HepG2 (cell line): ENCODE measurements around the gene TECTA. TPM values are rescaled to one million over a fixed set of nuclear protein-coding genes. Genes with fewer than 3 reads are reported as not detected.

Experiments used
- ATAC-seq: fragments of 200-7000 bp; cut with Tn5 transposase; 3 replicates; pipeline ENCODE4 v1.9.1; 2020; ENCODE audit warnings: mild to moderate bottlenecking, moderate library complexity
- BruUV-seq: library from RNA; stranded (reverse); fragments of 400-500 nt; replicated peaks from 2 replicates; lab custom pipeline; 2021; lab: Mats Ljungman, UMichigan
- CTCF ChIA-PET: fragments of 300-600 bp; formaldehyde crosslinking; extraction: SDS; loops from one replicate; lab custom pipeline; 2021; ENCODE audit warnings: low total read pairs, inconsistent platforms, low intra/inter-chr PET ratio; lab: Yijun Ruan, JAX
- POLR2A ChIA-PET: fragments of 350-600 bp; sonication (Branson Sonifier 250); formaldehyde crosslinking; loops from one replicate; lab custom pipeline; 2020; ENCODE audit warnings: antibody characterized with exemption, inconsistent platforms; lab: Yijun Ruan, JAX
- DNase-seq: peaks from one replicate; pipeline ENCODE4 v3.0.0-alpha.2; 2015; ENCODE audit warnings: low spot score
- FAIRE-seq: peaks from 3 replicates; lab custom pipeline; 2011; peaks lifted over from hg19 to GRCh38; lab: Jason Lieb, UNC
- H2AFZ ChIP-seq: one replicate; pipeline ENCODE4 v1.6.1; 2011; ENCODE audit warnings: low read length, inconsistent platforms
- H3K27ac ChIP-seq: fragments of 300-600 bp; 3 replicates; pipeline ENCODE4 v1.8.0; 2011; ENCODE audit warnings: mixed run types, mild to moderate bottlenecking, mixed read lengths, low read length, inconsistent platforms; ENCODE audit not compliant: insufficient read depth; ENCODE audit errors: extremely low read length
- H3K27me3 ChIP-seq, 2 experiments: fragments of 200-600 bp in 1 of 2; 2 replicates in 1 of 2; 3 replicates in 1 of 2; pipeline versions ENCODE4 v1.6.0 to v1.8.0; 2011; ENCODE audit warnings: low read length in 2 of 2, mild to moderate bottlenecking in 2 of 2, moderate library complexity in 2 of 2, inconsistent platforms in 1 of 2; ENCODE audit not compliant: insufficient read depth in 2 of 2, control insufficient read depth in 1 of 2
- H3K36me3 ChIP-seq, 2 experiments: fragments of 200-600 bp in 1 of 2; replicated peaks in 1 of 2; 2 replicates in 1 of 2; 3 replicates in 1 of 2; pipeline versions ENCODE4 v1.5.1 to v1.8.0; 2011; ENCODE audit warnings: low read length in 2 of 2, inconsistent platforms in 1 of 2; ENCODE audit not compliant: insufficient read depth in 2 of 2, control insufficient read depth in 1 of 2
- H3K4me1 ChIP-seq: 2 replicates; pipeline ENCODE4 v1.5.1; 2012; ENCODE audit warnings: low read length, inconsistent platforms; ENCODE audit not compliant: insufficient read depth
- H3K4me2 ChIP-seq: 2 replicates; pipeline ENCODE4 v1.6.0; 2011; ENCODE audit warnings: low read depth, low read length, inconsistent platforms
- H3K4me3 ChIP-seq, 3 experiments: fragments of 200-600 bp in 1 of 3; sonication (generic), shearing (Covaris generic) in 1 of 3; replicated peaks in 1 of 3; 2 replicates each; pipeline ENCODE4 v1.5.1; 2011 to 2016; ENCODE audit warnings: low read length in 3 of 3, inconsistent platforms in 2 of 3, low read depth in 2 of 3, mild to moderate bottlenecking in 2 of 3, control low read depth in 1 of 3, mixed read lengths in 1 of 3; ENCODE audit not compliant: insufficient read depth in 1 of 3
- H3K79me2 ChIP-seq: one replicate; pipeline ENCODE4 v1.6.1; 2011; ENCODE audit warnings: low read length, inconsistent platforms; ENCODE audit not compliant: insufficient read depth
- H3K9ac ChIP-seq: 2 replicates; pipeline ENCODE4 v1.6.0; 2011; ENCODE audit warnings: mild to moderate bottlenecking, low read depth, low read length, inconsistent platforms; ENCODE audit not compliant: insufficient read depth
- H3K9me3 ChIP-seq: 2 replicates; pipeline ENCODE4 v1.5.1; 2012; ENCODE audit warnings: mild to moderate bottlenecking, low read length
- H4K20me1 ChIP-seq: 2 replicates; pipeline ENCODE4 v1.6.0; 2011; ENCODE audit warnings: inconsistent platforms, mild to moderate bottlenecking, low read length, moderate library complexity; ENCODE audit not compliant: insufficient read depth
- CENPBD1 ChIP-seq: sonication (generic); formaldehyde crosslinking; IDR thresholded peaks from 2 replicates; pipeline ENCODE4 v1.8.0; 2022; ENCODE audit warnings: missing genetic modification reagents, low read depth, mild to moderate bottlenecking, borderline replicate concordance
- IKZF5 ChIP-seq: IDR thresholded peaks from 2 replicates; pipeline ENCODE4 v1.6.1; 2018; ENCODE audit warnings: missing genetic modification reagents, mild to moderate bottlenecking, missing compliant biosample characterization
- KDM2A ChIP-seq: sonication (generic); formaldehyde crosslinking; IDR thresholded peaks from 2 replicates; pipeline ENCODE4 v1.4.0; 2020; ENCODE audit warnings: low read depth, missing genetic modification reagents, borderline replicate concordance
- ONECUT2 ChIP-seq: sonication (generic); formaldehyde crosslinking; IDR thresholded peaks from 2 replicates; pipeline ENCODE4 v1.4.0; 2020; ENCODE audit warnings: missing genetic modification reagents
- POLR2AphosphoS2 ChIP-seq: IDR thresholded peaks from 2 replicates; pipeline ENCODE4 v1.6.1; 2011; ENCODE audit warnings: low read depth, low read length, improper control_type of control experiment
- SAP130 ChIP-seq: IDR thresholded peaks from 2 replicates; pipeline ENCODE4 v1.6.1; 2016; ENCODE audit warnings: low read depth
- SIN3B ChIP-seq: fragments of 150-350 bp; IDR thresholded peaks from 2 replicates; pipeline ENCODE4 v1.6.1; 2014; ENCODE audit warnings: low read length
- ZBTB1 ChIP-seq: sonication (generic); formaldehyde crosslinking; IDR thresholded peaks from 2 replicates; pipeline ENCODE4 v1.4.0; 2020; ENCODE audit warnings: missing genetic modification reagents, borderline replicate concordance
- ZNF350 ChIP-seq: sonication (generic); formaldehyde crosslinking; IDR thresholded peaks from 2 replicates; pipeline ENCODE4 v1.4.0; 2020; ENCODE audit warnings: mild to moderate bottlenecking, low read depth, missing genetic modification reagents, borderline replicate concordance
- WGBS: methylation state at CpG from one replicate; pipeline ENCODE4 v1.1.6; 2017; ENCODE audit warnings: low lambda C conversion rate; 5-methylcytosine and 5-hydroxymethylcytosine counted together
- in situ Hi-C: cut with HindIII; loops from 2 replicates; pipeline ENCODE4 v1.10.0; 2017; ENCODE audit warnings: low pct_unique_long_range_greater_than_20kb; ENCODE audit not compliant: extremely low pct_ligation_motif_present
- intact Hi-C: fragments of 100-400 bp; cut with micrococcal nuclease; formaldehyde crosslinking; loops from one replicate; pipeline ENCODE4 v1.10.0; 2022; ENCODE audit not compliant: unreplicated experiment
- polyA plus RNA-seq, 8 experiments: library from polyadenylated mRNA; depleted of rRNA in 3 of 8; stranded (reverse) in 7 of 8; unstranded in 1 of 8; fragments of >200 nt; fragmentation: Illumina TruSeq in 4 of 8; extraction: Trizol in 4 of 8; gene quantifications; 2 replicates each; pipeline versions ENCODE4 v1.2.1 to v1.2.3, GENCODE V29; 2011 to 2016; ENCODE audit warnings: low read depth in 4 of 8, missing spikeins in 1 of 8, mixed read lengths in 1 of 8; ENCODE audit not compliant: insufficient read depth in 1 of 8
- total RNA-seq, 5 experiments: library from RNA; depleted of rRNA; stranded (reverse); fragments of >200 nt; fragmentation: Illumina TruSeq; extraction: Trizol; gene quantifications; 2 replicates each; pipeline ENCODE4 v1.2.3, GENCODE V29; 2016; ENCODE audit warnings: low read depth in 1 of 5
- TF ChIP-seq, protein P1 (sequence below): IDR thresholded peaks from 2 replicates; pipeline ENCODE4 v1.4.0; 2020; ENCODE audit warnings: mild to moderate bottlenecking, missing genetic modification reagents
- TF ChIP-seq, protein P2 (sequence below): sonication (generic); formaldehyde crosslinking; IDR thresholded peaks from 2 replicates; pipeline ENCODE4 v1.4.0; 2020; ENCODE audit warnings: missing genetic modification reagents, mild to moderate bottlenecking, borderline replicate concordance

Gene TECTA
- total and polyA plus RNA-seq, 2 of the 13 experiments (the other 11 are each of a cell fraction or from before 2014, with no cell fraction given) = 0.04 to 0.17 TPM

- H3K9ac ChIP-seq = no peak overlapping the region
- H3K4me1 ChIP-seq = no peaks in the 10 kb centered on the region
- H3K4me2 ChIP-seq = no peak overlapping the region
- no peaks in the 10 kb centered on the region for H3K79me2 ChIP-seq
- intact Hi-C loops (no loop called here), in situ Hi-C loops (no loop called here)
- no peaks in the 10 kb centered on the region for H3K9me3 ChIP-seq
- TF ChIP-seq ZNF350 (no peak), ZBTB1 (CRISPR knock-in tag) (no peak), SIN3B (no peak), KDM2A (CRISPR knock-in tag) (no peak), POLR2AphosphoS2 (no peak), SAP130 (CRISPR knock-in tag) (no peak), IKZF5 (CRISPR knock-in tag) (no peak), CENPBD1 (no peak), ONECUT2 (CRISPR knock-in tag) (no peak)
- TF ChIP-seq, protein P1, sequence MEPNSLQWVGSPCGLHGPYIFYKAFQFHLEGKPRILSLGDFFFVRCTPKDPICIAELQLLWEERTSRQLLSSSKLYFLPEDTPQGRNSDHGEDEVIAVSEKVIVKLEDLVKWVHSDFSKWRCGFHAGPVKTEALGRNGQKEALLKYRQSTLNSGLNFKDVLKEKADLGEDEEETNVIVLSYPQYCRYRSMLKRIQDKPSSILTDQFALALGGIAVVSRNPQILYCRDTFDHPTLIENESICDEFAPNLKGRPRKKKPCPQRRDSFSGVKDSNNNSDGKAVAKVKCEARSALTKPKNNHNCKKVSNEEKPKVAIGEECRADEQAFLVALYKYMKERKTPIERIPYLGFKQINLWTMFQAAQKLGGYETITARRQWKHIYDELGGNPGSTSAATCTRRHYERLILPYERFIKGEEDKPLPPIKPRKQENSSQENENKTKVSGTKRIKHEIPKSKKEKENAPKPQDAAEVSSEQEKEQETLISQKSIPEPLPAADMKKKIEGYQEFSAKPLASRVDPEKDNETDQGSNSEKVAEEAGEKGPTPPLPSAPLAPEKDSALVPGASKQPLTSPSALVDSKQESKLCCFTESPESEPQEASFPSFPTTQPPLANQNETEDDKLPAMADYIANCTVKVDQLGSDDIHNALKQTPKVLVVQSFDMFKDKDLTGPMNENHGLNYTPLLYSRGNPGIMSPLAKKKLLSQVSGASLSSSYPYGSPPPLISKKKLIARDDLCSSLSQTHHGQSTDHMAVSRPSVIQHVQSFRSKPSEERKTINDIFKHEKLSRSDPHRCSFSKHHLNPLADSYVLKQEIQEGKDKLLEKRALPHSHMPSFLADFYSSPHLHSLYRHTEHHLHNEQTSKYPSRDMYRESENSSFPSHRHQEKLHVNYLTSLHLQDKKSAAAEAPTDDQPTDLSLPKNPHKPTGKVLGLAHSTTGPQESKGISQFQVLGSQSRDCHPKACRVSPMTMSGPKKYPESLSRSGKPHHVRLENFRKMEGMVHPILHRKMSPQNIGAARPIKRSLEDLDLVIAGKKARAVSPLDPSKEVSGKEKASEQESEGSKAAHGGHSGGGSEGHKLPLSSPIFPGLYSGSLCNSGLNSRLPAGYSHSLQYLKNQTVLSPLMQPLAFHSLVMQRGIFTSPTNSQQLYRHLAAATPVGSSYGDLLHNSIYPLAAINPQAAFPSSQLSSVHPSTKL (CRISPR knock-in tag) = no peak
- TF ChIP-seq, protein P2, sequence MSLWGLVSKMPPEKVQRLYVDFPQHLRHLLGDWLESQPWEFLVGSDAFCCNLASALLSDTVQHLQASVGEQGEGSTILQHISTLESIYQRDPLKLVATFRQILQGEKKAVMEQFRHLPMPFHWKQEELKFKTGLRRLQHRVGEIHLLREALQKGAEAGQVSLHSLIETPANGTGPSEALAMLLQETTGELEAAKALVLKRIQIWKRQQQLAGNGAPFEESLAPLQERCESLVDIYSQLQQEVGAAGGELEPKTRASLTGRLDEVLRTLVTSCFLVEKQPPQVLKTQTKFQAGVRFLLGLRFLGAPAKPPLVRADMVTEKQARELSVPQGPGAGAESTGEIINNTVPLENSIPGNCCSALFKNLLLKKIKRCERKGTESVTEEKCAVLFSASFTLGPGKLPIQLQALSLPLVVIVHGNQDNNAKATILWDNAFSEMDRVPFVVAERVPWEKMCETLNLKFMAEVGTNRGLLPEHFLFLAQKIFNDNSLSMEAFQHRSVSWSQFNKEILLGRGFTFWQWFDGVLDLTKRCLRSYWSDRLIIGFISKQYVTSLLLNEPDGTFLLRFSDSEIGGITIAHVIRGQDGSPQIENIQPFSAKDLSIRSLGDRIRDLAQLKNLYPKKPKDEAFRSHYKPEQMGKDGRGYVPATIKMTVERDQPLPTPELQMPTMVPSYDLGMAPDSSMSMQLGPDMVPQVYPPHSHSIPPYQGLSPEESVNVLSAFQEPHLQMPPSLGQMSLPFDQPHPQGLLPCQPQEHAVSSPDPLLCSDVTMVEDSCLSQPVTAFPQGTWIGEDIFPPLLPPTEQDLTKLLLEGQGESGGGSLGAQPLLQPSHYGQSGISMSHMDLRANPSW (CRISPR knock-in tag) = no peak
- no peak overlapping the region for H3K27ac ChIP-seq
- no TSS peak for BruUV-seq
- H3K4me3 ChIP-seq = no peak overlapping the region
- no peaks in the 10 kb centered on the region for H4K20me1 ChIP-seq
- no peaks in the 10 kb centered on the region for H3K27me3 ChIP-seq
- no peaks in the 10 kb centered on the region for H3K36me3 ChIP-seq
- ChIA-PET POLR2A (no interaction called here), CTCF (no interaction called here)
- FAIRE-seq (no peak), DNase-seq (no peak), ATAC-seq (no peak)
- no peak overlapping the region for H2AFZ ChIP-seq
- WGBS = 41% methylated on average over 4 of the region's 4 CpGs
Measured at GRCh38 chr11:121105063-121105480, 4.0 kb downstream of the TECTA start.
